Dermis microvascular lymphatic vessel endothelial cell (primary cell): ENCODE results near the gene RAB6A. TPM values are rescaled to one million over a fixed set of nuclear protein-coding genes. Genes with fewer than 3 reads are reported as not detected.
"Not testable (repeated sequence)": the region's sequence is repeated elsewhere in the genome, so short reads cannot be mapped to it uniquely, and the experiment has no call there.

Source experiments
- DNase-seq, 2 donors: peaks; one replicate each; pipeline versions ENCODE4 v3.0.0 to v3.0.0-alpha.2; 2010; ENCODE audit warnings: low read depth in 2 of 2
- total RNA-seq: library from RNA; depleted of rRNA; stranded (reverse); fragments of >200 nt; gene quantifications from 2 replicates; pipeline ENCODE4 v1.2.1, GENCODE V29; 2014

Gene RAB6A
- total RNA-seq, 1 donor from 2014 or later, result 80.4 TPM

DNA sequence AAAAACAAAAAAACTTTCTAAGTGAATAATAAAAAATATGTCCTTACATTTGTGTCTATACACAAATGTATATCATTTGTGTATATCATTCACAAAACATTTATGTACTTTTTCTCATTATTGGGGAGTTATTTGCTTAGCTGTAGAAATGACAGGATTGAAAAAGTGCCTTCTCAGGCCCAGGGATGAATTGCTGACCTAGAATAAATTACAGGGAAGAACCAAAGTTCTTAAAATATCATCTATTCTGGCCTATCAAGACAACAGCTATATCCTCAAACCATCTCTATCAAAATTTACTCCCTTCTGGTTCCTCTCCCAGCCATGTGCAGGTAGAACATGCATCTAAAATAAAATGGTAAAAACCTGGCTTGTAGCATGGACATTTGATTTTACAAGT, 1.9 kb upstream of the RAB6A start:
- no peak for DNase-seq

DNA sequence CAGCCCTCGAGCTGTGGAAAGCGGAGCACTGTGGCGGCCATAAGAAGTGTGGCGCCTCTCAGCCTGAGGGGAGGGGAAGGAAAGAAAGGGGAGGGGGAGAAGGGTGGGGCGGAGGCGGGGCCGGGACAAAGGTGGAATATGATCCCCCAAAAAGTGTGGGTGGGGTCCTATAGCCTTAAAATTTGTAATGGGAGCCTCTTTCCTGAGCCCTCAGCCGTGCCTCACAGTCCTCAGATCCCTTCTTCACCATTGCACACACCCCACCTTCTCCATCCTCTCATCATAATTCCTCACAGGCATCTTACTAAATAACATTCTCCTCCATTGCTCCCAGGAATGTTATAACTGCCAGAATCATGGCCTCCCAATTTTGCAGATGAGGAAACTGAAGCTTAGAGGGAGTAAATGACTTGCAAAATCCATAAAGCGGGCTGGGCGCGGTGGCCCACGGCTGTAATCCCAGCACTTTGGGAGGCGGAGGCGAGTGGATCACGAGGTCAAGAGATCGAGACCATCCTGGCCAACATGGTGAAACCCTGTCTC, 600 bp upstream of the RAB6A start:
- no peak for DNase-seq

DNA sequence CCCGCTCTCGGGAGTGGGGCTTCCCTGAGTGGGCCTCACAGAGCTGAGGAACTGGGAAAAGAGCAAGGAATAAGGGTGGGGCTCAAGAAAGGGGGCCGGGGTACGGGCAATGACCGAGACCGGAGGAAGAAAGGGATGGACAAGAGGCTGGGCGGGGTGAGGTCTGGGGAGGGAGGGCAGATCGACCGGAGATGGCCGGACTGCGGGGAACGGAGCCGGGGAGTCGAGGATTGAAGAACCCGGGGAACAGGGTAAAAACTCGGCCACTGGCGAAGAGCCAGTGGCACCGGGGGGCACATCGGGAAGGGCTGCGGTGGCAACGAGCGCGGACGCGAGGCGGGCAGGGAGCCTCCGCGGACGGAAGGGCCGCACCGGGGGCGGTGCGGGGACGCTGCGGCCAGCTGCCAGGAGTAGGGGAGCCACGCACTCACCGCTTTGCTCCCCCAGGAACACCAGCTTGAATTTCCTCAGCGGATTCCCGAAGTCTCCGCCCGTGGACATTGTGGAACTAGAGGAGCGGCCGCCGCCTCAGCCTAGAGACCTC, 667 bp downstream of the RAB6A start:
- peak in 1 of 2 donors; percentile 44 for DNase-seq

- peak in 1 of 2 donors; percentile 39 for DNase-seq
Observed at GRCh38 chr11:73759610-73760134, 1.2 kb downstream of the RAB6A start.

GRCh38 chr11:73758451-73758850, 2.4 kb downstream of the RAB6A start:
- DNase-seq, result no peak

DNA sequence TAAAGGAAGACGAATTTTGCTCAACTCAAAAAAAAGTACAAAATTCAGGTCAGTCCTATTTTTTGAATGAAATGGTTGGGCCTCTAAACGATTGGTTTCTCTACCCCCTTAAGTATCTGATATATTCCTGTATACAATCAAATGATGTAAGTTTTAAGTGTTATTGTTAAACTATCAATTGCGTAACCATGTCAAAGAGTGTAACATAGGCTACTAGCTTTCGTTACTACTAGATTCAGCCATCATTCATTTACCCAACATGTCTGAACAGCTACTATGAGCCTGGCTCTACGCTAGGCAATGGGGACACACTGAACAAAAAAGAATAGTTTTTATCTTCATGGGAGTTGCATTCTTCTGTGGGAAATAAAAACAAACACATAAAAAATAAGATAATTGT, 3.3 kb downstream of the RAB6A start:
- DNase-seq, result no peak

GRCh38 chr11:73755670-73756069, 5.2 kb downstream of the RAB6A start:
- no peak for DNase-seq

- DNase-seq, result no peak
Observed at GRCh38 chr11:73753938-73754337, 6.9 kb downstream of the RAB6A start.

- no peak for DNase-seq
Observed at GRCh38 chr11:73752903-73753302, 8.0 kb downstream of the RAB6A start.

DNA sequence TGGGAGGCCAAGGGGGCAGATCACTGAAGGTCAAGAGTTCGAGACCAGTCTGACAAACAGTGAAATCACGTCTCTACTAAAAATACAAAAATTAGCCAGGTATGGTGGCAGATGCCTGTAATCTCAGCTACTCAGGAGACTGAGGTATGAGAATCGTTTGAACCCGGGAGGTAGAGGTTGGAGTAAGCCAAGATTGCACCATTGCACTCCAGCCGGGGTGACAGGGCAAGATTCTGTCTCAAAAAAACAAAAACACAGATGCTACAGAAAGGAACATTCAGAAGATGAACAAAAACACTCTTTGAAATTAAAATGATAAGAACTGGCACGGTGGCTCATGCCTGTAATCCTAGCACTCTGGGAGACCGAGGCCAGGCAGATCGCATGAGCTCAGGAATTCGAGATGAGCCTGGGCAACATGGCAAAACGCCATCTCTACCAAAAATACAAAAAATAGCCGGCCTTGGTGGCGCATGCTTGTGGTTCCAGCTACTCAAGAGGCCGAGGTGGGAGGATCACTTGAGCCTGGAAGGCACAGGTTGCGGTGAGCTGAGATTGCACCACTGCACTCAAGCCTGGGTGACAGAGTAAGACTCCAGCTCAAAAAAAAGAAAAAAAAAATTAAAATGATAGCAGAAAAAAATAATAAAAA, 8.5 kb downstream of the RAB6A start:
- no peak for DNase-seq

DNA sequence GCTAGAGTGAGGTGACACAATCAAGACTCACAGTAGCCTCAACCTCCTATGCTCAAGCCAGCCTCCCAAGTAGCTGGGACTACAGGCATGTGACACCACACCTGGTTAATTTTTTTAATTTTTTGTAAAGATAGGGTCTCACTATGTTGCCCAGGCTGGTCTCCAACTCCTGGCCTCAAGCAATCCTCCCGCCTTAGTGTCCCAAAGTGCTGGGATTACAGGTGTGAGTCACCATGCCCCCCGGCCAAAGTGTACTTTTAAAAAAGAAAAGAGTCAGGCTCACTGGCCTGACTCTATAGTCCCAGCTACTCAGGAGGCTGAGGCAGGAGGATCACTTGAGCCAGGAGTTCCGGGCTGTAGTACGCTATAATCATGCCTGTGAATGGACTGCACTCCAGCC, 10.0 kb downstream of the RAB6A start:
- not testable (repeated sequence) for DNase-seq

DNA sequence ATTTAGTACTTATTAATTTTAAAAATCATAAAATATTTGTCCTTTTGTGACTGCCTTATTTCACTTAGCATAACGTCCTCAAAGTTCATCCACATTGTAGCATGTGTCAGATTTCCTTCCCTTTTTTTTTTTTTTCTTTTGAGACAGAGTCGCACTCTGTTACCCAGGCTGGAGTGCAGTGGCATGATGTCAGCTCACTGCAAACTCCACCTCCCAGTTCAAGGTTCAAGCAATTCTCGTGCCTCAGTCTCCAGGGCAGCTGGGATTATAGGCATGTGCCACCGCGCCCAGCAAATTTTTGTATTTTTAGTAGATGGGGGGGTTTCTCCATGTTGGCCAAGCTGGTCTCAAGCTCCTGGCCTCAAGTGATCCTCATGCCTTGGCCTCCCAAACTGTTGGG, 10.6 kb downstream of the RAB6A start:
- DNase-seq, result no peak

GRCh38 chr11:73749118-73749517, 11.8 kb downstream of the RAB6A start:
- DNase-seq, result no peak

DNA sequence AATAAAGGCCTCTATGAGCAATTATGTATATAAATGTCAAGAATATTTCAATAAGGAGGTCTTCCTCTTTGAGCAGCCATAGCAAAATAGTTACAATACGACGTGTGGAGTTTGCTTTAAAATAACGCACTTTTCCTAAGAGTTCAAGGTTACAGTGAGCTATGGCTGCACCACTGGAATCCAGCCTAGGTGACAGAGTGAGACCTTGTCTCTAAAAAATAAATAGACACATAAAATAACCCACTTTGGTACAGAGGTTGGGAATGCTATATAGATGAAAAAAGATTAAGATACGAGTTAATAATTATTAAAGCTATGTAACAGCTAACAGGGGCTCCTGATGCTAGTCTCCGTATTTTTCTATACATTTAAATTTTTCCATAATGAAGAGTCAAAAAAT, 12.6 kb downstream of the RAB6A start:
- no peak for DNase-seq

GRCh38 chr11:73747762-73748161, 13.1 kb downstream of the RAB6A start:
- no peak for DNase-seq

- no peak for DNase-seq
Observed at GRCh38 chr11:73746701-73747100, 14.2 kb downstream of the RAB6A start.

GRCh38 chr11:73743045-73743444, 17.8 kb downstream of the RAB6A start:
- DNase-seq, result no peak

GRCh38 chr11:73735959-73736358, 24.9 kb downstream of the RAB6A start:
- not testable (repeated sequence) for DNase-seq

- DNase-seq, result no peak
Observed at GRCh38 chr11:73734993-73735392, 25.9 kb downstream of the RAB6A start.

GRCh38 chr11:73734011-73734410, 26.9 kb downstream of the RAB6A start:
- not testable (repeated sequence) for DNase-seq

GRCh38 chr11:73732936-73733335, 27.9 kb downstream of the RAB6A start:
- DNase-seq, result not testable (repeated sequence)

- DNase-seq, result no peak
Observed at GRCh38 chr11:73729594-73730206, 31.2 kb downstream of the RAB6A start.

DNA sequence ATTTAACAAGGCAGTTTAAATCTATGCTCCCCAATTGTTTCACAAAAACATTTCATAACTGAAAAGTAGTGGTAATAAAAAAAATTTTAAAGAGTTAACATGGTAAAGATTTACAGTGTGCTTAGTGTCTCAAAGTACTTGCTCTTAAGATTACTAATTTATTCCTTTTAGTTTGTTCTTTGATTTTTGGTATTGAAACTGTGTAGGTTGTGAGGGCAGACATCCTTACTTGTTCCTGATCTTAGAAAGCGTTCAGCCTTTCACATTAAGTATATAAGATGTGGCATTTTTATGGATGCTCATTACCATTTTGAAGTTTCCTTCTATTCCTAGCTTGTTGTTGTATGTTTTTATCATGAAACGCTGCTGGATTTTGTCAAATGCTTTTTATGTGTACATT, 32.9 kb downstream of the RAB6A start:
- no peak for DNase-seq
